Bronchial epithelial cell (primary cell): ENCODE measurements around the gene CTBP1. TPM values are rescaled to one million over a fixed set of nuclear protein-coding genes. Genes with fewer than 3 reads are reported as not detected.

Source experiments
- DNase-seq: peaks from one replicate; pipeline ENCODE4 v3.0.0-alpha.2; 2010; ENCODE audit warnings: low read depth
- FAIRE-seq: peaks from 2 replicates; lab custom pipeline; 2011; peaks lifted over from hg19 to GRCh38; lab: Jason Lieb, UNC
- H3K27me3 ChIP-seq: 2 replicates; pipeline ENCODE4 v1.5.1; 2011; ENCODE audit warnings: low read length; ENCODE audit not compliant: control insufficient read depth, insufficient read depth
- H3K36me3 ChIP-seq: 2 replicates; pipeline ENCODE4 v1.5.1; 2011; ENCODE audit warnings: low read length; ENCODE audit not compliant: control insufficient read depth, insufficient read depth
- H3K4me3 ChIP-seq: 2 replicates; pipeline ENCODE4 v1.5.1; 2011; ENCODE audit warnings: mild to moderate bottlenecking, low read depth, low read length, control low read depth
- CTCF ChIP-seq: IDR thresholded peaks from 2 replicates; pipeline ENCODE4 v1.5.1; 2011; ENCODE audit warnings: mild to moderate bottlenecking, moderate library complexity, low read length, control low read depth, inconsistent platforms; ENCODE audit not compliant: insufficient read depth, severe bottlenecking
- total RNA-seq: library from RNA; depleted of rRNA; stranded (reverse); fragments of >200 nt; gene quantifications from 2 replicates; pipeline ENCODE4 v1.2.1, GENCODE V29; 2014

CTBP1 gene
- total RNA-seq, 1 donor from 2014 or later = 173 TPM

GRCh38 chr4:1265351-1265750 is 16.4 kb upstream of the CTBP1 start:
- no peaks in the 10 kb centered on the region for H3K27me3 ChIP-seq
- TF ChIP-seq CTCF = no peak
- no peak overlapping the region for H3K4me3 ChIP-seq
- DNase-seq = no peak
- no peak for FAIRE-seq
- no peaks in the 10 kb centered on the region for H3K36me3 ChIP-seq

- TF ChIP-seq CTCF = no peak
- H3K4me3 ChIP-seq = no peak overlapping the region
- no peaks in the 10 kb centered on the region for H3K36me3 ChIP-seq
- H3K27me3 ChIP-seq = no peaks in the 10 kb centered on the region
- DNase-seq (no peak), FAIRE-seq (no peak)
These were observed 16.0 kb upstream of the CTBP1 start for GRCh38 chr4:1264942-1265341.

- no peak for TF ChIP-seq CTCF
- FAIRE-seq (no peak), DNase-seq (no peak)
- H3K27me3 ChIP-seq = no peaks in the 10 kb centered on the region
- no peaks in the 10 kb centered on the region for H3K36me3 ChIP-seq
- no peak overlapping the region for H3K4me3 ChIP-seq
These were observed 12.4 kb upstream of the CTBP1 start for GRCh38 chr4:1261107-1261928.

GRCh38 chr4:1260418-1261106 is 11.6 kb upstream of the CTBP1 start:
- Histone ChIP-seq H3K4me3 (no peak overlapping the region), H3K27me3 (no peaks in the 10 kb centered on the region), H3K36me3 (no peaks in the 10 kb centered on the region)
- DNase-seq = no peak
- FAIRE-seq = no peak
- no peak for TF ChIP-seq CTCF

- no peak for DNase-seq
- no peaks in the 10 kb centered on the region for H3K27me3 ChIP-seq
- no peak for TF ChIP-seq CTCF
- FAIRE-seq = no peak
- no peak overlapping the region for H3K4me3 ChIP-seq
- no peaks in the 10 kb centered on the region for H3K36me3 ChIP-seq
These were observed 11.0 kb upstream of the CTBP1 start for GRCh38 chr4:1259966-1260365.

- FAIRE-seq = no peak
- no peak for DNase-seq
- Histone ChIP-seq H3K4me3 (no peak overlapping the region), H3K27me3 (no peaks in the 10 kb centered on the region), H3K36me3 (no peaks in the 10 kb centered on the region)
- no peak for TF ChIP-seq CTCF
These were observed 9.5 kb upstream of the CTBP1 start for GRCh38 chr4:1258457-1258856.
